Right lobe of liver (tissue), 6 donors: ENCODE data around the gene TECPR2. TPM values are rescaled to one million over a fixed set of nuclear protein-coding genes. Genes with fewer than 3 reads are reported as not detected.

ENCODE experiments used
- ATAC-seq, 4 donors: fragments of 200-7000 bp; cut with Tn5 transposase; one replicate each; pipeline ENCODE4 v1.9.1; 2020; ENCODE audit warnings: mild to moderate bottlenecking in 4 of 4, moderate library complexity in 4 of 4
- DNase-seq, 3 donors: peaks; one replicate each; pipeline ENCODE4 v3.0.0-alpha.2; 2020
- H3K27ac ChIP-seq, 3 donors: fragments of 200-600 bp; one replicate each; pipeline ENCODE4 v1.8.0; 2022
- H3K27me3 ChIP-seq, 2 donors: fragments of 200-600 bp; one replicate each; pipeline ENCODE4 v1.8.0; 2022
- H3K36me3 ChIP-seq, 4 donors: fragments of 200-600 bp; sonication (generic) in 1 of 4; one replicate each; pipeline versions ENCODE4 v1.5.1 to v1.8.0; 2017 to 2022; ENCODE audit warnings: control low read depth in 1 of 4
- H3K4me1 ChIP-seq, 4 donors: fragments of 200-600 bp; sonication (generic) in 1 of 4; one replicate each; pipeline versions ENCODE4 v1.5.1 to v1.8.0; 2017 to 2022; ENCODE audit warnings: control low read depth in 1 of 4
- H3K4me3 ChIP-seq, 3 donors: fragments of 200-600 bp; one replicate each; pipeline ENCODE4 v1.8.0; 2022
- H3K9me3 ChIP-seq, 4 donors: fragments of 200-600 bp; sonication (generic) in 1 of 4; one replicate each; pipeline versions ENCODE4 v1.5.1 to v1.8.0; 2017 to 2022; ENCODE audit warnings: control low read depth in 1 of 4
- CTCF ChIP-seq, 4 donors: fragments of 200-600 bp in 3 of 4; fragments of 450-650 bp in 1 of 4; IDR thresholded peaks; one replicate each; pipeline versions ENCODE4 v1.5.1 to v1.8.0; 2016 to 2022; ENCODE audit warnings: antibody characterized with exemption in 4 of 4, mild to moderate bottlenecking in 2 of 4
- POLR2A ChIP-seq: fragments of 450-650 bp; IDR thresholded peaks from one replicate; pipeline ENCODE4 v1.6.1; 2017; ENCODE audit warnings: antibody characterized with exemption, mild to moderate bottlenecking
- WGBS: methylation state at CpG from one replicate; pipeline ENCODE4 v1.1.6; 2018; ENCODE audit warnings: low coverage, low lambda C conversion rate; ENCODE audit not compliant: insufficient coverage; ENCODE audit errors: missing lambda C conversion rate; 5-methylcytosine and 5-hydroxymethylcytosine counted together
- intact Hi-C, 2 donors: fragments of 100-400 bp; cut with DNase I; formaldehyde crosslinking; loops; one replicate each; pipeline versions ENCODE4 v1.11.2 to v1.14.1; 2022
- total RNA-seq, 6 experiments: library from RNA; depleted of rRNA in 2 of 6; stranded (reverse); fragments of >200 nt in 2 of 6; fragmentation: NEBNext Ultra II Directional in 3 of 6; extraction: Animal tissue kit (Norgen Biotek cat#: 25700) in 3 of 6; gene quantifications; one replicate each; pipeline versions ENCODE4 v1.1.0 to v1.2.4, GENCODE V29; 2016 to 2023
- donor health status: DM: no; HTN: yes; CAD: no.
- donor health status: DM: no; HTN: no; CAD: no.
- donor health status: DM: no; HTN: no; CAD: no.
- donor health status: DM: no; HTN: yes; CAD: no.
- donor health status: DM: no; HTN: yes; CAD: no.

The TECPR2 gene
- total RNA-seq, 6 experiments from 2014 or later, result 5.5 to 10.5 (median 9.4) TPM

- WGBS, result 94% methylated on average over 3 of the region's 4 CpGs
- intact Hi-C loops, result no loop called here
- no peak overlapping the region for H3K4me3 ChIP-seq
- H3K36me3 ChIP-seq, result no peaks in the 10 kb centered on the region
- ATAC-seq, result no peak
- no peaks in the 10 kb centered on the region for H3K27me3 ChIP-seq
- no peaks in the 10 kb centered on the region for H3K9me3 ChIP-seq
- no peak for TF ChIP-seq POLR2A
- no peak for TF ChIP-seq CTCF (IDR thresholded peaks at IDR 0.05)
- no peaks in the 10 kb centered on the region for H3K4me1 ChIP-seq
- DNase-seq, result no peak
- no peak overlapping the region for H3K27ac ChIP-seq
Observed at GRCh38 chr14:102424520-102424919, 61.8 kb downstream of the TECPR2 start.

- no peak for TF ChIP-seq CTCF (IDR thresholded peaks at IDR 0.05)
- TF ChIP-seq POLR2A, result no peak
- 95% methylated on average over 10 of the region's 10 CpGs for WGBS
- Histone ChIP-seq H3K4me3 (no peak overlapping the region), H3K27me3 (no peaks in the 10 kb centered on the region), H3K9me3 (no peaks in the 10 kb centered on the region), H3K27ac (no peak overlapping the region), H3K36me3 (no peaks in the 10 kb centered on the region), H3K4me1 (no peaks in the 10 kb centered on the region)
- no peak for ATAC-seq
- no peak for DNase-seq
- intact Hi-C loops, result no loop called here
Observed at GRCh38 chr14:102424923-102425322, 62.2 kb downstream of the TECPR2 start.

GRCh38 chr14:102426796-102427195 lies 64.1 kb downstream of the TECPR2 start:
- Histone ChIP-seq H3K36me3 (no peaks in the 10 kb centered on the region), H3K4me3 (no peak overlapping the region)
- TF ChIP-seq CTCF (IDR thresholded peaks at IDR 0.05) (no peak), POLR2A (no peak)

GRCh38 chr14:102427642-102428041 lies 64.9 kb downstream of the TECPR2 start:
- intact Hi-C loops, result no loop called here
- Histone ChIP-seq H3K4me3 (no peak overlapping the region), H3K27ac (no peak overlapping the region), H3K36me3 (no peaks in the 10 kb centered on the region), H3K4me1 (no peaks in the 10 kb centered on the region), H3K27me3 (no peaks in the 10 kb centered on the region), H3K9me3 (no peaks in the 10 kb centered on the region)
- TF ChIP-seq POLR2A (no peak), CTCF (IDR thresholded peaks at IDR 0.05) (no peak)
- no peak for DNase-seq
- ATAC-seq, result no peak
- 85% methylated on average over 5 of the region's 12 CpGs for WGBS

More at GRCh38 chr14:102426796-102427195, 64.1 kb downstream of the TECPR2 start:
- intact Hi-C loops, result no loop called here
- no peak for DNase-seq
- H3K27ac ChIP-seq, result no peak overlapping the region
- H3K4me1 ChIP-seq, result no peaks in the 10 kb centered on the region
- no peak for ATAC-seq
- H3K27me3 ChIP-seq, result no peaks in the 10 kb centered on the region
- WGBS, result 95% methylated on average over 6 of the region's 6 CpGs
- no peaks in the 10 kb centered on the region for H3K9me3 ChIP-seq
